Nucleus accumbens (tissue), 56 donors: ENCODE results near the gene GRK5.

ENCODE experiments used
- DNase-seq, 56 donors: peaks; one replicate each; lab custom pipeline; 2025; lab: John Stamatoyannopoulos, UW

Gene GRK5

DNA sequence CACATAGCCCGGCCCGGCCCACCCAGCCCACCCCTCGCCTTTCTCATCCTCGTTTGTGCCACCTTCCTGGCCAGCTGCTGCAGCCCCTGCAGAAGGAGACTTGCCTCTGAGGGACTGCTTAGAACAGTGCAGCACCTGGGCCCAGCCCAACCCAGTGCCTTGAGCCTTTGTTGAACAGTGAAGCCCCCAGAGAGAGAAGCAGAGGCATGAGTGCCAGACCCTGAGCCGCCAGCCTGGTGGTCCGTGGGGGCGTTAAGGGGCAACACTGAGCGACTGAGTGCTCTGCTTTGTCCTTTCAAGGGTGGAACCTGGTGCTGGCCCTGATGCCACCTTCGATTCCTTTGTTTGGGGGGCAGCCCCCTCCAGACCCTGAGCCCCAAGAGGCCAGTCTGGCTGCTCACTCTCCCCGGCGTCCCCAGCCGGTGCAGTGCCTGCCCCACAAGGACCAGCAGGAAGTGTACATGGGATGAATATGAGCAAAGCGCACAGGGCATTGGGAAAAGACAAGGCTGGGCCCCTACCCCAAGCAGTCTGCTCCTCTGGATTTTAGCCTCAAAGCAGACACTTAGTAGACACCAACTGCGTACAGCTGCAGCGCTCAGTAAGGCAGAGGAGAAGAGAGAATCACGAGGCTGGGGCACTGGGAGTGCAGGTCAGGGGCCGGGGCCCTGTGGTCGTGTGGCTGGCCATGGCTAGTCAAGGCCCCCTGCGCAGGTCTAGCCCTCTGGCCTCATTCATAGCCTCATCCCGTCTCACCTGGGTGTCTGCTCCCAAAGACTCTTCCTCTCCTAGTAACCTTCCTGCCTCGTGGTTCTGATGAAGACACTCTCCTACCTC lies 239.3 kb downstream of the GRK5 start:
- no peak for DNase-seq

- no peak for DNase-seq
Measured at GRCh38 chr10:119447421-119447820, 240.1 kb downstream of the GRK5 start.

DNA sequence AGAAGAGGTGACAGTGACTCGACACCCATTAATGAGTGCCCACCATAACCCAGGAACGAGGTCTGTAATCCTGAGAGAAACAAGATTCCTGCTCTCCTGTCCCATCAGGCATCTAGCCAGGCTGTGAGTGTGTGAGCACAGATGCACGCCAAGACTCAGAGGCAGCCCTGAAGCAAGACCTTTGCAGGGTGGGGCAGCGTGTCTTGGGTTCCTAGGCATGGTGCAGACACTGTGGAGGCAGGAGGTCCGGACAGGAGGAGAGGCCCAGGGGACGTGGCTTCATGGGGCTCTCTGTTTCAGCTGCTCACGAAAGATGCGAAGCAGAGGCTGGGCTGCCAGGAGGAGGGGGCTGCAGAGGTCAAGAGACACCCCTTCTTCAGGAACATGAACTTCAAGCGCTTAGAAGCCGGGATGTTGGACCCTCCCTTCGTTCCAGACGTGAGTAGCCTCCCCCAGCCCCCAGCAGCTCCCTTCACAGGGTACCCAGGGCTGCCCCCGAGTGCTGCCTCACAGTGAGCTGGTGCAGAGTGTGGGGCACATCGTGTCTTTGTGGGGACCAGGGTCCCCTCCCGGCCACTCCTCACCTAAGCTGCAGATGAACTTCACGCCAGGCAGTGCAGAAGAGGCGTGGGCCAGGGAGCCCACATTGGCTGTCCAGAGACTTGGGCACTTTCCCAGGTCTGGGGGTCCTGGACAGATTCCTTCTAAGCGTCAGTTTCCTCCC lies 240.6 kb downstream of the GRK5 start:
- DNase-seq, result no peak

- DNase-seq, result no peak
Measured at GRCh38 chr10:119448628-119449584, 241.5 kb downstream of the GRK5 start.

- peak in 3 of 56 donors; percentile 13 to 50 (median 49) for DNase-seq
Measured at GRCh38 chr10:119449760-119450461, 242.5 kb downstream of the GRK5 start.

DNA sequence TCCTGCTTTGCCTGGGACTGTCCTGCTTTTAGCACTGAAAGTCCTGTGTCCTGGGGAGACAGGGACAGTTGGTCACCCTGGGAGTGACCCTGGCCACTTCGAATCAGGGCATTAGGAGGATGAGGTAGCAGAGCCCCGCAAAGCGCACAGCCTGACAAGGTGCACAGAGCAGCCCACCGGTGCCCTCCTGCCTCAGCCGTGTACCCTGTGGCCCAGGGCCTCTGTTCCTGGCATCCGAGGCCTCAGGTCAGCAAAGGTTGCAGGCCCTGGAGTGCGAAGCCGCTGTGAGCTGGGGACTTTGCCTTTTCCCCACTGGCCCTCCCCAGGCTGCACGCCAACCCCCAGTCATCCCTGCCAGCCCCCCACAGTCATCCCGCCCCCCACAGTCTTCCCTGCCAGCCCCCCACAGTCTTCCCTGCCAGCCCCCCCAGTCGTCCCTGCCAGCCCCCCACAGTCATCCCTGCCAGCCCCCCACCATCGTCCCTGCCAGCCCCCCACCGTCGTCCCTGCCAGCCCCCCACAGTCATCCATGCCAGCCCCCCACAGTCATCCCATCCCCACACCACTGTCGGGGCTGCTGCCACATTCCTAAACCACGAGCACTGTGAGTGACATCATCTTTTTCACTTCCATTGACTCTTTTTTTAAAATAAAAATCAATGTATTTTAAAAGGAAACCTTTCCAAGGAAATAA lies 243.4 kb downstream of the GRK5 start:
- no peak for DNase-seq

GRCh38 chr10:119451300-119451896 lies 244.0 kb downstream of the GRK5 start:
- no peak for DNase-seq

GRCh38 chr10:119452396-119452795 lies 245.0 kb downstream of the GRK5 start:
- no peak for DNase-seq

DNA sequence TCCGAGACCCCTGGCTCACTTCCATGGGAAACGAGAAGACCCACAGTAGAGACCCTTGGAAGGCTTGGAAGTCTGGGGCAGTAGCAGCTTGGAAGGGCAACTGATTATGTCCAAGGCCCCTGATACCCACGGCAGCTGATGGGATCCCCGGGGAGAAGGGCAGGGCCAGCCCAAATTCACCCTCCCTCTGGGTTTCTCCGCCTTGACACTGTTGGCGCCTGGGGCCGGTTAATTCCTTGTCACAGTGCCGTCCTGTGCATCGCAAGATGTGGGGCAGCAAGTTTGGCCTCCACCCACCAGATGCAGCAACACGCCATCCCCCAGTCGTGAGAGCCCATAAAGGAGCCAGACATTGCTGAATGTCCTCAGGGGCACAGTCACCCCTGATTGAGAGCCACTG lies 245.9 kb downstream of the GRK5 start:
- no peak for DNase-seq

DNA sequence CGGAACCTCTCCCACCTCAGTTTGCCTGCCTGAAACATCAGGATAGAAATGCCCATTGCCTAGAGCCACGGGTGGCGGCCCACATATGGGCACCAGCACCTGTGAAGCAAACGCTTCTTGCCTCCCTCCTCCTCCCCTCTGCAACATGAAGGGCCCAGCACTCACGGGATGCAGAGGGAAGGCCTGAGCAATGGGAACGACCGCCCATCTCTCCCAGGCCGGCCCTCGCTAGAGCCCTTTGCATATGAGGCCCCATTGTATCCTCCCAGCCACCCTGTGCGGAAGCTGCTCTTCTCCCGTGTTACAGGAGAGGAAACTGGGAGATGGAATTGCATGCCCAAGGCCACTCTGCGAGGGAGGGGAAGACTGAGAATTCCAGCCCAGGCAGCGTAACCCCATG lies 246.9 kb downstream of the GRK5 start:
- no peak for DNase-seq

DNA sequence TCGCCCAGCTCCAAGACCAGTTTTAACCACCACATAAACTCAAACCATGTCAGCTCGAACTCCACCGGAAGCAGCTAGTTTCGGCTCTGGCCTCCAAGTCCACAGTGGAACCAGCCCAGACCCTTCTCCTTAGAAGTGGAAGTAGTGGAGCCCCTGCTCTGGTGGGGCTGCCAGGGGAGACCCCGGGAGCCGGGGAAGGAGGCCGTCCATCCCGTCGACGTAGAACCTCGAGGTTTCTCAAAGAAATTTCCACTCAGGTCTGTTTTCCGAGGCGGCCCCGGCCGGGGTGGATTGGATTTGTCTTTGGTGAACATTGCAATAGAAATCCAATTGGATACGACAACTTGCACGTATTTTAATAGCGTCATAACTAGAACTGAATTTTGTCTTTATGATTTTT lies 247.6 kb downstream of the GRK5 start:
- DNase-seq, result no peak

GRCh38 chr10:119455609-119456434 lies 248.5 kb downstream of the GRK5 start:
- DNase-seq, result no peak

DNA sequence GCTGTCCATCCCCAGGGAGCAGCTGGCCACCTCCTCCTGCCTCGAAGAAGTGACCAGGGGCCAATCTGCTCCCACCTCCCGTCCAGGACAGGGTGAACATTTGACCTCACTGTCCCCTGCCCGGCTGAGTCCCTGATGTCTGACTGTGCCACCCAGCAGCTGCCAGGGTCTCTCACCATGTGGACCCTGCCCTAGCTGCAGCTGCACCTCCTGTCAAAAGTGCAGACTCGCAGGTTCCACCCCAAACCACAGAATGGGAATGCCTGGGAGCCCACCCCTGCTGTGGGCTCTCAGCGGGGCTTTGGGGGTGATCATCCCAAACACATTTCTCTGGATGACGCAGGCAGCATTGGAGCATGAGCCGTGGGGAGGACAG lies 249.1 kb downstream of the GRK5 start:
- no peak for DNase-seq

- no peak for DNase-seq
Measured at GRCh38 chr10:119457966-119458766, 250.8 kb downstream of the GRK5 start.

DNA sequence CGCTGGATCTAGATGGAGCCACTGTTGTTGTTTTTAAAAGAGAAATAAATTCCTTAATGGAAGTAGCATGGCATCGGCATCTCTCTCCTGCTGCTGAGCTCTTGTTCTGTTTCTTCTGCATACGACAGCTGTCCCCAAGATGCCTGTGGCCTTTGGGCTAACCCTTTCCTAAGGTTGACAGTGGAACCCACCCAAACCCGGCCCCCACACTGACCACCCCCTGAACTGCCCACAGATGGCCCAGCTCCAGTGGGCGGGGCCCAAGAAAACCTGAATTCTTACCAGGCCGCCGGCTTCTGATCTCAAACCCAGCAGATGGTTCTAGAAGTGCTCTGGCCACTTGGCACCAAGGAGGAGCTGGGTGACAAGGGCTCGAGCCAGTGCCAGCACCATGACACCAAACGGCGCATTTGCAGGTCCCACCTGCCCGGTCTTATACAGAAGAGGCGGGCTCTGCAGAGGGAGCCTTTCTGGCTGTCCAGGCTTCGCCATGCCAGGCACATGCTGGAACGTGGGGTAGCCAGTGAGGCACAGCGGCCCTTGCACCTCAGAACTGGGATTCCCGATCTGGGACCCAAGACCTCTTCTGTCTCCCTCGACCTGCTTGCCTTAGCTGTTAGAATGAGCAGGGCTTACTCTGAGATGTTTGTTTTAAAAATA lies 252.4 kb downstream of the GRK5 start:
- no peak for DNase-seq

DNA sequence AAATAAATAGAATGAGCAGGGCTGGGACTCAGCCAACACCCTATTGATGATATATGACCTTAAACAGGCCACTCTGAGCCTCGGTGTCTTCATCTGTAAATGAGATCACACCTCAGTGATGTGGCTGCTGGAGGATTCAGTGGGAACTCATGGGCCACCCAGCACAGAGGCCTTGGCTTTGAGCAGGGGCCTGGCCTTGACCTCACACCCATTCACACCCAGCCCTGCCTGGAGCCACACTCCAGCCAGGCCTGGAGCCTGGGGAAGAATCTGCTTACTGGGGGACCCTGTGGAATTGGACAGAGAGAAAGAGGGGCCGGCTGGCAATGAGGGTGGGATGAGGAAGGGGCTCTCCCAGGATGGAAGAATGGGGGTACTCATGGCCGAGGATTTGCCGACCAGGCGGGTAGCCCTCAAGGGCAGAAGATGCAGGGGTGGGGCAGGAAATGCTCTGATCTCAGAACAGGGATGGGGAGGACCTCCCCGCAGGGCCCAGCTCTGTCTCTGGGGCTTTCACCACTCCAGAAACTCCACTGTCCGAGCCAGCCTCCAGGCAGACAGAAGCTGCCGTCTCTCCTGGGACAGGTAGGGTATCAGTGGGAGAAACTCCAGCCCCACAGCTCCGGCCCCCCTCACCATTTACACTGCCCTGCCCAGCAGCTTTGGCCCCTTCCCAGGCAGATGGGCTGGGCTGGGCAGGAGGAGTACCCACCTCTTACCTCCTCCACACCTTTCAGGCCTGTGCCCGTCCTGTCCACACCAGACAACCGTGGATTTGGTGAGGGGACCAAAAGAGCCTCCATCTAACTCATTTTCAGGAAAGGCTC lies 253.2 kb downstream of the GRK5 start:
- no peak for DNase-seq
